Skeletal muscle satellite cell (primary cell): ENCODE results near the gene ERN1.
"Not testable (repeated sequence)": the region's sequence is repeated elsewhere in the genome, so short reads cannot be mapped to it uniquely, and the experiment has no call there.

ENCODE experiments used
- H3K27me3 ChIP-seq: 2 replicates; pipeline ENCODE4 v1.7.0; 2013; ENCODE audit warnings: low read length; ENCODE audit not compliant: control insufficient read depth, insufficient read depth
- H3K36me3 ChIP-seq: 2 replicates; pipeline ENCODE4 v1.7.0; 2013; ENCODE audit warnings: mild to moderate bottlenecking, control low read depth, low read length; ENCODE audit not compliant: insufficient read depth
- H3K4me1 ChIP-seq: 2 replicates; pipeline ENCODE4 v1.7.0; 2013; ENCODE audit warnings: low read length; ENCODE audit not compliant: control insufficient read depth, insufficient read depth
- H3K4me2 ChIP-seq: 2 replicates; pipeline ENCODE4 v1.7.0; 2013; ENCODE audit warnings: mild to moderate bottlenecking, low read length
- H3K4me3 ChIP-seq: 2 replicates; pipeline ENCODE4 v1.7.0; 2013; ENCODE audit warnings: low read length
- H3K9ac ChIP-seq: 2 replicates; pipeline ENCODE4 v1.7.0; 2013; ENCODE audit warnings: mild to moderate bottlenecking, low read depth, low read length, moderate library complexity
- H3K9me3 ChIP-seq: replicated peaks from 2 replicates; pipeline ENCODE4 v1.7.0; 2013; ENCODE audit warnings: mild to moderate bottlenecking, control low read depth, low read length

Gene ERN1

GRCh38 chr17:64024781-64025731 lies 104.9 kb downstream of the ERN1 start:
- no peaks in the 10 kb centered on the region for H3K9me3 ChIP-seq
- peaks cover 5% of the 10 kb centered on the region for H3K27me3 ChIP-seq
- no peak overlapping the region for H3K9ac ChIP-seq
- no peaks in the 10 kb centered on the region for H3K36me3 ChIP-seq
- peaks cover 7% of the 10 kb centered on the region for H3K4me1 ChIP-seq
- no peak overlapping the region for H3K4me2 ChIP-seq
- H3K4me3 ChIP-seq = no peak overlapping the region

GRCh38 chr17:64024215-64024654 lies 105.7 kb downstream of the ERN1 start:
- H3K36me3 ChIP-seq = no peaks in the 10 kb centered on the region
- H3K9me3 ChIP-seq = no peaks in the 10 kb centered on the region
- no peak overlapping the region for H3K4me3 ChIP-seq
- peaks cover 8% of the 10 kb centered on the region for H3K4me1 ChIP-seq
- H3K27me3 ChIP-seq = peaks cover 7% of the 10 kb centered on the region
- no peak overlapping the region for H3K4me2 ChIP-seq
- H3K9ac ChIP-seq = no peak overlapping the region

GRCh38 chr17:64022611-64023063 lies 107.3 kb downstream of the ERN1 start:
- Histone ChIP-seq H3K9ac (no peak overlapping the region), H3K9me3 (no peaks in the 10 kb centered on the region), H3K4me1 (peaks cover 8% of the 10 kb centered on the region), H3K36me3 (no peaks in the 10 kb centered on the region), H3K27me3 (peaks cover 7% of the 10 kb centered on the region), H3K4me3 (no peak overlapping the region), H3K4me2 (no peak overlapping the region)

- peak within 1 kb of the TSS; percentile 26 for H3K4me2 ChIP-seq
- H3K4me1 ChIP-seq = peaks cover 5% of the 10 kb centered on the region
- no peaks in the 10 kb centered on the region for H3K36me3 ChIP-seq
- no peaks in the 10 kb centered on the region for H3K9me3 ChIP-seq
- H3K4me3 ChIP-seq = peak within 1 kb of the TSS; percentile 42
- H3K9ac ChIP-seq = no peak within 1 kb of the TSS
- peaks cover 21% of the 10 kb centered on the region for H3K27me3 ChIP-seq
These were observed 109.7 kb downstream of the ERN1 start, which contains the start of gene ICAM2 for GRCh38 chr17:64020056-64020766. Gene ICAM2 (minus strand): TSS chr17:64020633. CDS start chr17:64006691, 13,942 bp downstream.

GRCh38 chr17:64019551-64019961 lies 110.4 kb downstream of the ERN1 start:
- not testable (repeated sequence) for H3K4me1 ChIP-seq, H3K36me3 ChIP-seq, H3K9ac ChIP-seq, H3K4me2 ChIP-seq, H3K9me3 ChIP-seq, H3K4me3 ChIP-seq
- peaks cover 21% of the 10 kb centered on the region for H3K27me3 ChIP-seq

- Histone ChIP-seq H3K4me3 (no peak overlapping the region), H3K4me2 (no peak overlapping the region), H3K9ac (no peak overlapping the region), H3K36me3 (no peaks in the 10 kb centered on the region), H3K9me3 (no peaks in the 10 kb centered on the region), H3K27me3 (peaks cover 25% of the 10 kb centered on the region), H3K4me1 (peaks cover 5% of the 10 kb centered on the region)
These were observed 112.5 kb downstream of the ERN1 start for GRCh38 chr17:64017381-64017980.

GRCh38 chr17:64016974-64017373 lies 113.0 kb downstream of the ERN1 start:
- Histone ChIP-seq H3K4me3 (no peak overlapping the region), H3K4me1 (peaks cover 5% of the 10 kb centered on the region)

GRCh38 chr17:64016231-64016784 lies 113.6 kb downstream of the ERN1 start:
- no peaks in the 10 kb centered on the region for H3K36me3 ChIP-seq
- H3K4me3 ChIP-seq = no peak overlapping the region
- H3K9ac ChIP-seq = no peak overlapping the region
- no peak overlapping the region for H3K4me2 ChIP-seq
- peaks cover 5% of the 10 kb centered on the region for H3K4me1 ChIP-seq
- H3K9me3 ChIP-seq = no peaks in the 10 kb centered on the region
- H3K27me3 ChIP-seq = peaks cover 25% of the 10 kb centered on the region

More at GRCh38 chr17:64016974-64017373, 113.0 kb downstream of the ERN1 start:
- Histone ChIP-seq H3K27me3 (peaks cover 25% of the 10 kb centered on the region), H3K9ac (no peak overlapping the region), H3K9me3 (no peaks in the 10 kb centered on the region), H3K4me2 (no peak overlapping the region), H3K36me3 (no peaks in the 10 kb centered on the region)

- Histone ChIP-seq H3K4me1 (peaks cover 4% of the 10 kb centered on the region), H3K27me3 (peaks cover 25% of the 10 kb centered on the region), H3K4me3 (no peak overlapping the region), H3K9me3 (no peaks in the 10 kb centered on the region), H3K4me2 (no peak overlapping the region), H3K36me3 (no peaks in the 10 kb centered on the region), H3K9ac (no peak overlapping the region)
These were observed 114.5 kb downstream of the ERN1 start for GRCh38 chr17:64015447-64015846.

GRCh38 chr17:64009571-64010402 lies 120.2 kb downstream of the ERN1 start:
- H3K27me3 ChIP-seq = peaks cover 5% of the 10 kb centered on the region
- no peak overlapping the region for H3K4me2 ChIP-seq
- H3K9ac ChIP-seq = no peak overlapping the region
- peaks cover 26% of the 10 kb centered on the region for H3K4me1 ChIP-seq
- no peaks in the 10 kb centered on the region for H3K9me3 ChIP-seq
- no peaks in the 10 kb centered on the region for H3K36me3 ChIP-seq
- no peak overlapping the region for H3K4me3 ChIP-seq
